HG03139 (cell line): ENCODE results near the gene SGPP1.
"Not testable (repeated sequence)": the region's sequence is repeated elsewhere in the genome, so short reads cannot be mapped to it uniquely, and the experiment has no call there.

Experiments
- ATAC-seq: cut with Tn5 transposase; IDR thresholded peaks from one replicate; pipeline ENCODE4 v1.9.1; 2021; ENCODE audit not compliant: unreplicated experiment

SGPP1 gene, protein sequence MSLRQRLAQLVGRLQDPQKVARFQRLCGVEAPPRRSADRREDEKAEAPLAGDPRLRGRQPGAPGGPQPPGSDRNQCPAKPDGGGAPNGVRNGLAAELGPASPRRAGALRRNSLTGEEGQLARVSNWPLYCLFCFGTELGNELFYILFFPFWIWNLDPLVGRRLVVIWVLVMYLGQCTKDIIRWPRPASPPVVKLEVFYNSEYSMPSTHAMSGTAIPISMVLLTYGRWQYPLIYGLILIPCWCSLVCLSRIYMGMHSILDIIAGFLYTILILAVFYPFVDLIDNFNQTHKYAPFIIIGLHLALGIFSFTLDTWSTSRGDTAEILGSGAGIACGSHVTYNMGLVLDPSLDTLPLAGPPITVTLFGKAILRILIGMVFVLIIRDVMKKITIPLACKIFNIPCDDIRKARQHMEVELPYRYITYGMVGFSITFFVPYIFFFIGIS

DNA sequence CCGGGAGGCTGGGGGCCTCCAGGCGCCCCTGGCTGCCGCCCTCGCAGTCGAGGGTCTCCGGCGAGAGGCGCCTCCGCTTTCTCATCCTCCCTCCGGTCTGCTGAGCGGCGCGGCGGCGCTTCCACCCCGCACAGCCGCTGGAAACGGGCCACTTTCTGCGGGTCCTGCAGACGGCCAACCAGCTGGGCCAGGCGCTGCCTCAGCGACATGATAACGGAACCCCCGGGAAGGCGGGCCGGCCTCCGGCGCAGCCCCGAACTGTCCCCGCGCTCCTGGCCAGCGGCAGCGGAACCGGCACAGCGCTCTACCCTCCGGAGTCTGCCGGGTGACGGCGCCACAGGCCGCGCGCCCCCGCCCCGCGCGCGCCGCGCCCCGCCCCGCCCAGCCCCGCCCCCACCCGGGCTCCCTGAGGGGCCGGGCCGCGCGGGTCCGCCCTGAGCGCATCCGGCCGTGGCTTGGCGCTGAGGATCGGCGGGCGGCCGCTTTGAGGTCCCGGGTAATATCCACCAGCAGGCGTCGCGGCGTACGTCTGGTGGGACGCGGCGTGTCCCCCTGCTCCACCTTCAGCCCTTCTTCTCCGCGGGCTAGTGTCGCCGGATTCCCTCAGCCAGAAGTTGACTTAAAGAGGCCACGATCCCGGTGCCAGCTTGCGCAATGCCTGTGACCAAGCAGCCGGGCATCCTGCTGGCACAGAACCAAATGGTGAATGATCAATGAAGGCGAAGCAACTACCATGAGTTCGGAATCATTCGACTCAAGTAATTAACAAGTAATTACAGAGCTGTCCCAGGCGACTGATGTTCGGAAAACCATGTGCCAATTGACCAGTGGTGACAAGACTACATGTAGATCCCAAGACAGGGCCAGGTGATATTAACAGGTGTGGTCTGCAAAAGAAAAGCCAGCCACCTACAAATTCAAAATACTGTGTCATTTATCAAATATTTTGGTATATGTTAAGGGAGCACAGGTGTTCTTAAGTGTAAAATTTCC is at the start of gene SGPP1:
Gene SGPP1, minus strand, starts transcription at position 330 of the 993 bp plus-strand sequence. Its CDS starts 121 bp downstream, at position 209.
- peak; percentile 82 for ATAC-seq

DNA sequence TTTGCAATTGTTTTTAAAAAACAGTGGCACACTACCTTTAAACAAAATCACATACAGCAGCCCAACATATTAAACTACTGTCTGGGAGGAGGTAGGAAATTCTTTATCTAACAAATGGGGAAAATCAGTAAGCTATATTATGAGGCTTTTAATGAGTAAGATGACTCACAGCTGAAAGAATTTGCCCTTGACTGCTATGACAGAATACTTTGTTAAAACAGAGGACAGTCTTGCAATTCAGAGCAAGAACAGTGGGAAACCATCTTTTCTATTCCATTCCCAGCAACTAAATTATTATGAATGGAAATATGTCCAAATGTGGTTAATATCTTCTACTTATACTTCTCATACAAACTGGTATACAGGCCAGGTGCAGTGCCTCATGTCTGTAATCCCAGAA is 49.2 kb upstream of the SGPP1 start:
- no peak for ATAC-seq

DNA sequence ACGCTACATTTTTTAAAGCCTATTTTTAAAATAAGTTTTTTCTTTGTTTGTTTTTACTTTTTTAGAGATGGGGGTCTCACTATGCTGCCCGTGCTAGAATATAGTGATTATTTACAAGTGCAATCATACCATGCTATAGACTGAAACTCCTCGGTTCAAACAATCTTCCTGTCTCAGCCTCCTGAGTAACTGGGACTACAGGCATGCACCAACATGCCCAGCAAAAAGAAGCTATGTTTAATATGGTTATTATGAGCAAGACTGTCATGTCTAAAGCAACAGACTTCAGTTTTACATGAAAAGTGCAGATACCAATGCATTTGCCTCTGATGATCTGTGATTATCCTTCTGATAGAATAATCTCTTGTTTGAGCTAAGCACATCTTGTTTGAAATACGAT is 45.6 kb upstream of the SGPP1 start:
- no peak for ATAC-seq

DNA sequence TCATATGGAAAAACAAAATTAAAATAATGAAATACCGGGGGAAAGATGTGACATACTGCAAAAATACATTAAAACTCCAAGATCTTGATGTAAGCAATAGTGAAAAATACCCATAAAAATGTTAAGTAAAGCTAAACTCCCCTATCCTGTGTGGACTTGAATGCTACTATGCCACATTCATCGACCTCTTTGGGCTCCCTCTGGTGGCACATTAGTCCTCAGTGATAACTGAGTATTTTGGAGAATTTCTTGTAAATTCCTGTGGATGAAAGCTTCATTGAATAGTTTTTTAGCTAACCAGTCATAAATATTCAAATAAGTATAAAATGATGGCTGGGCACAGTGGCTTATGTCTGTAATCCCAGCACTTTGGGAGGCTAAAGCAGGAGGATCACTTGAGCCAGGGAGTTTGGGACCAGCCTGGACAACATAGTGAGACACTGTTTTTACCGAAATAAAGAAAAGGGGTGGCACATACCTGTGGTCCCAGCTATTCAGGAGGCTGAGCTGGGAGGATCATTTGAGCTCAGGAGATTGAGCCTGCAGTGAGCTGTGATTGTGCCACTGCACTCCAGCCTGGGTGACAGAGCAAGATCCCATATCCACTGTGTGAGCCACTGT is 42.4 kb upstream of the SGPP1 start:
- no peak for ATAC-seq

DNA sequence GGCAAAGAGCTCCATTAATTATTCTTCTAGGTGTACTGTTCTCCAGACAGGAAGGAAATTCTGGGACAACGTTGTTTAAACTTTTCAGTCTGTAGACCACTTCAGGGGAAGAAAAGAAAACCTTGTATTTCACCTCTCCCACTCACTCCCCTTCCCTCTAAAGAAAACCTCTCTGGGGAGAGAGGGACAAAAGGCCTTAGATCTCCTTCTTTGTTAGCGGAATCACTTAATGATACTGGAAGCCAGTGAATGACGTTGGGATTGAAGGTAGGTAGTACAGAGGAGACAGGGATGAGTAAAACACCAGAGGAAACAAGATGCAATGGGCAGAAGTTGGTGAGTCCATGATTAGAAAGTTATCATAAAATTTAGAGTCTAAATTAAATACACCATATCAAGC is 38.7 kb upstream of the SGPP1 start:
- ATAC-seq, result no peak

DNA sequence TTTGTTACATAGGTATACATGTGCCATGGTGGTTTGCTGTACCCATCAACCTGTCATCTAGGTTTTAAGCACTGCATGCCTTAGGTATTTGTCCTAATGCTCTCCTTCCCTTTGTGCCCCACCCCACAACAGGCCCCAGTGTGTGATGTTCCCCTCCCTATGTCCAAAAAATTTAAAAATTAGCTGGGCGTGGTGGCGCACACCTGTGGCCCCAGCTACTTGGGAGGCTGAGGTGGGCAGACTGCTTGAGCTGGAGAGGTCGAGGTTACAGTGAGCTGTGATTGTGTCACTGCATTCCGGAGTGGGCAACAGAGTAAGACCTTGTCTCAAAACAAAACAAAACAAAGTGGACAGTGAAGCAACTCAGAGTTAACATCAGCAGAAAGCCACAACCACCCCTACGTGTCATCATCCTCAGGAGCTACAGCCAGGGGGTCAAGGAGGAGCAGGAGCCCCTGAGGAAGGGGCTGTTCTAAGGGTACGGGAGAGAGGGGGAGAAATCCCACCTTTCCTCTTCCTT is 36.8 kb upstream of the SGPP1 start:
- no peak for ATAC-seq

DNA sequence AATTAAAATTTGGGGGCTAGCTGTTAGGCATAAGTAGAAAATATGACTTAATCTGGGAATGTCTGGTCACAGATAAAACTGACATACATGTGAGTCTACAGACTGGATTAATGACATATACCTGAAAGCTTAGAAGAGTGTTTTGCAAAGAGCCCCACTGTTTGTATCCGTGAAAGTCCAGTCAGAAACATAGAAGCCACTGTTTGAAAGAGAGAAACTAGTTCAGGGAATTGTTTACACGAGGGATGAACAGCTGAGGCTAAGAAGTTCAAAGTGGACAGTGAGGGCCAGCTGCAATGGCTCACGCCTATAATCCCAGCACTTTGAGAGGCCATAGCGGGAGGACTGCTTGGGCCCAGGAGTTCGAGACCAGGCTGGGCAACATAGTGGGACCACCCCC is 36.2 kb upstream of the SGPP1 start:
- no peak for ATAC-seq

DNA sequence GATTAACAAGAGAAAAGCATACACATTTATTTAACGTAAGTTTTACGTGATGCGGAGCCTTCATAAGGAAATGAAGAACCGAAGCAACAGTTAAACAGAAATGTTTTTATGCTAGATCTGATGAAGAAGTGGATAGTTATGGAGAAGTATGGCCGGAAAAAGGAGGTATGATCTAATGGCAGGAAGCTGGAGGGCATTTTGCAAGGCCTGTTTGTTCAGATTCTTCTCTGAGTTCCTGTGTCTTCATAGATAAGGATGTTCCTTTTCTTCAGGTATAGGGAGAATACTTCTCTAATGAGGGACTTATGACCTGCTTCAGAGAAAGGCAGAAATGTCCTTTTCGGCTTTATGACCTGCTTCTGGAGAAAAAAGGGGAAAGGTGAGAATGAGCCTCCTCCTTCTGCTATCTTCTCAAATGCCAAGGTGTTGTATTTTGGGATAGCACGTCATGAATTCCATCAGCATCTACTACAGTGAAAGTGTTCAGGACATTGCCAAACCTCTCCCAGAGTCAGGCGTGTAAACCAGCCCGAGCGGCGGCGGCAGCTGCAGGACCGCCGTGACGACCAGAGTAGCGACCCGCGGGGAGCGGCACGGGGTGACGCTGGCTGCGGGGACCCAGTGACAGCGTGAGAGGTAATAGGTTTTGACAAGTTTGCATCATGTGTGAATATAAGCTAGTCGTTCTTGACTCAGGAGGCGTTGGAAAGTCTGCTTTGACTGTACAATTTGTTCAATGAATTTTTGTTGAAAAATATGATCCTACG is 33.7 kb upstream of the SGPP1 start:
- ATAC-seq, result no peak

DNA sequence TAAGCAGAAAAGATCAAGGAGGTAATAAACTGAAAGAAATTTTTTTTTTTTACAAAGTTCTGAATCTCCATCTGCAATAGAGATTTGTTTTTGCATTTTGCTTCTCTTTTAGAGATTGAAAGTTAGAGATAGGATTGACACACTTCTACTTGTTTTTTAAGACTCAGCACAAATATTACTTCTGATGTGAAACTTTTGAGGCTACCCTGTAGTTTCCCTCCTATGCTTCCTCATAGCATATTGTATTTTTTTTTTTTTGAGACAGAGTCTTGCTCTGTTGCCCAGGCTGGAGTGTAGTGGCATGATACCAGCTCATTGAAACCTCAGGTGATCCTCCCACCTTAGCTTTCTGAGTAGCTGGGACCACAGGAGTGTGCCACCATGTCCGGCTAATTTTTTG is 32.1 kb upstream of the SGPP1 start:
- no peak for ATAC-seq

DNA sequence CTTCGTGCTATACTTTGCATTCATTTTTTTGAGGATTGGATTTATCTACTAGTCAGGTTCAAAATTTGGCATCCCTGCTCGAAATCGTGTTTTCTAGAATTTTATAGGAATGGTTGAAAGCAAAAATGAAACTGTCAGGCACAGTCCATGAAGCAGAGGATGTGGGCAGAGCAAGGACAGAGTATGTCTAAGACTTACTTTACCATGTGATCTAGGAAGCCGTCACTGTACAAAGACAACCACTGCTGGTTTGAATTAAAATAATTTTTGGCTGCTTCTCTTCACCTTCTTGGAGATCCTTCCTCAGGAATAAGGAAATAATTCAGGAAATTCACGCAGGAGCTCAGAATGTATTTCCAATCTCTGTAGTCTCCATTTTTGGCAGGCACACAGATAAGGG is 31.6 kb upstream of the SGPP1 start:
- ATAC-seq, result peak; percentile 86

DNA sequence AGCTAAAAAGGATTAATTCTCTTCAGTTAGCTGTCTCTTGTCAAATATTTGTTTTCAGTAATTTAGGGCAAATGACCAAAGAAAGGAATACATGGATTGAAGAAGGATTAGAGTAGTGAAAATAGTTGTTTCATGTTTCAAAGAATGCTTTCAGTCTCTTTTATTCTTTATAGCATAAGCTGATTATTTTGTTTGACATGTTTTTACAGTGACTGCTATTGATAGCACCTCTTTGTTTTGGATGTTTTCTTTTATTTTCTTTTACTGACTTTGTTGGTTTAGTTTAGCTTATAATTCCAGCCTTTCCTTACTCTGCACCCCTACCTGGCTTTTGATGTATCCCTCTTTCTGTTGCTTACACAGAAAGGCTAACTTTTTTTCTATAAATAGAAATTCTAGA is 29.3 kb upstream of the SGPP1 start:
- no peak for ATAC-seq

DNA sequence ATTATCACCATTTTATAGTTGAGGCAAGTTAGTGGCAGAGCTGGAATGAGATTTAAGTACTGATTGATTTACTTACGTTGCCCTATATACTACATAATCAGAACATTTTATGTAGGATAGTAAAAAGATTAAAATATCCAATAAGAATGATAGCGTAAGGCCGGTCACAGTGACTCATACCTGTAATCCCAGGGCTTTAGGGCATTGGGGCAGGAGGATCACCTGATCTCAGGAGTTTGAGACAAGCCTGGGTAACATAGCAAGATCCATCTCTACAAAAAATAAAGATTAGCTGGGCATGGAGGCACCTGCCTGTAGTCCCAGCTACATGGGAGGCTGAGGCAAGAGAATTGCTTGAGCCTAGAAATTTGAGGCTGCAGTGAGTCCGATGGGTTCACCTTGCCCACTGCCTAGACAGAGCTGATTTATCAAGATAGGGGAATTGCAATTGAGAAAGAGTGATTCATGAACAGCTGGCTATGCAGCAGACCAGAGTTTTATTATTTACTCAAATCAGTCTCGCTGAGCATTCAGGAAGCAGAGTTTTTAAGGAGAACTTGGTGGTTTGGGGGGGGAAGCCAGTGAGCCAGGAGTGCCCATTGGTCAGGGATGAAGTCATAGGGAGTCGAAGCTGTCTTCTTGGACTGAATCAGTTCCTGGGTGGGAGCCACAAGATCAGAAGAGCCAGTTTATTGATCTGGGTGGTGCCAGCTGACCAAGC is 24.7 kb upstream of the SGPP1 start:
- ATAC-seq, result no peak

DNA sequence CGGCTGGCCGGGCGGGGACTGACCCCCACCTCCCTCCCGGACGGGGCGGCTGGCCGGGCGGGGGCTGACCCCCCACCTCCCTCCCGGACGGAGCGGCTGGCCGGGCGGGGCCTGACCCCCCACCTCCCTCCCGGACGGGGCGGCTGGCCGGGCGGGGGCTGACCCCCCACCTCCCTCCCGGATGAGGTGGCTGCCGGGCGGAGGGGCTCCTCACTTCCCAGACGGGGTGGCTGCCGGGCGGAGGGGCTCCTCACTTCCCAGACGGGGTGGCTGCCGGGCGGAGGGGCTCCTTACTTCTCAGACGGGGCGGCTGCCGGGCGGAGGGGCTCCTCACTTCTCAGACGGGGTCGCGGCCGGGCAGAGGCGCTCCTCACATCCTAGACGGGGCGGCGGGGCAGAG is 23.2 kb upstream of the SGPP1 start:
- ATAC-seq, result not testable (repeated sequence)

DNA sequence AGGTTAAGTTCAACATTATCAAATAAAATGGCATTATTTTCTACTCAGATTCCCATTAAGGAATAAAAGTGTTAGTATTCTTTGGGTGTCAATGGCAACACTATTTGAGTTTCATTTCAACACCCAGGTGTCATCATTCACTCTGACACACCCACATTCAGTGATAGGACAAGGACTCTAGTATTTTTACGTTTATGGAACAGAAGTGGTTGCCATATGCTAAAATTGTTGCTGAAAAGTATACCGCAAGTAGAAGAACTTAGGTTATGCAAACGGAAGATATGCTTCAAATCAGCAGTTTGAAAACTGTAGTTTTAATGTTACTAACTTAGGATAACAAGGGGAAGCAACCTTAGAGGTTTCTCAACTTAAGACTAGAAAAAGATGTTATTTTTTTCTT is 20.0 kb upstream of the SGPP1 start:
- no peak for ATAC-seq

DNA sequence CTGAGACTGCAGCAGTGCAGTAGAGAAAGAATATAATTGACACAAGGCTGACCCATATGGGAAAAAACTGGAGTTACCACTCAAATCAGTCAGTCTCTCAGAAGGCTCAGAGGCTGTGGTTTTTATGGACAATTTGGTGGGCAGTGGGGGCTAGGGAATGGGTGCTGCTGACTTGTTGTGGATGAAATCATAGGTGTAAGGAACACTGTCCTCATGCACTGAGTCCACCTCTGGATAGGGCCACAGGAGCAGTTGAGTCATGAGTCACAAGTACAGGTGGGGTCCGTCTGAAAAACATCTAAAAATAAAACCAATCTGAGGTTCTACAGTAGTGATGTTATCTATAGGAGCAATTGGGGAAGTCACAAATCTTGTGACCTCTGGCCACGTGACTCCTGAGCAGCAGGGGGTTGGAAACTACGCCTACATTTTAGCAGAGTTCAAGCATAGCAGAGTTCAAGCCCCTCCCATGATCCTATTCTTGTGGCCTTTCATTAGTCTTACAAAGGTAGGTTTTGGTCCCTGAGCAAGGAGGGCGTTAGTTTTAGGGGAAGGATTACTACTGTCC is 18.1 kb upstream of the SGPP1 start:
- peak; percentile 73 for ATAC-seq

DNA sequence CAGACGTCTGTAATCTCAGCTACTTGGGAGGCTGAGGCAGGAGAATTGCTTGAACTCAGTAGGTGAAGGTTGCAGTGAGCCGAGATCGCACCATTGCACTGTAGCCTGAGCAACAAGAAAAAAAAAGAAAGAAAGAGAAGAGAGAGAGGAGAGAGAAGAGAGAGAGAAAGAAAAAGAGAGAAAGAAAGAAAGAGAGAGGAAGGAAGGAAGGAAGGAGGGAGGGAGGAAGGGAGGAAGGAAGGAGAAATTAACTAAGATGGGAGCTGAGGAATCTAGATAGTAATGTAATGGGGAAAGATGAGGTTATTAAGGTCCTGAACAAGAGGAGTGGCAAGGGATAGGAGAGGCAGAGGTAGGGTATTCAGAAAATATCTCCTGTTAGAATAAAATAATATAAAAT is 17.4 kb upstream of the SGPP1 start:
- no peak for ATAC-seq

DNA sequence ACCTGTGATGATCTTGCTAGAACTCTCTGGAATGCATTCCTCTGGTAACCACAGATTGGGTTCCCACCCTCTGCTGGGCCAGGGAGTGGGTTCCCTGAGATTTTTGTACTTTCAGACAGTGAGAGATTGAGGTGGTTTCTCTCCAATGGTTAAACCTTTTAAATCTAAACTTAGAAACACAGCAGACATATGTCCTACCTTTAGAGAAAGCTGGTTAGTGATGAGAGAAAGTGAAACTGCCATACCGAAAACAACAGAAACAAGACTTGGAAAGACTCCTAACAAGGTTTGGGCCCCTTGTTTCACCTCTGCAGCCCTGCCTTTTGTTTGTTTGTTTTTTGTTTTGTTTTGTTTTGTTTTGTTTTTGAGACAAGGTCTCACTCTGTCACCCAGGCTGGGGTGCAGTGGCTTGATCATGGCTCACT is 9.7 kb upstream of the SGPP1 start:
- peak; percentile 88 for ATAC-seq

DNA sequence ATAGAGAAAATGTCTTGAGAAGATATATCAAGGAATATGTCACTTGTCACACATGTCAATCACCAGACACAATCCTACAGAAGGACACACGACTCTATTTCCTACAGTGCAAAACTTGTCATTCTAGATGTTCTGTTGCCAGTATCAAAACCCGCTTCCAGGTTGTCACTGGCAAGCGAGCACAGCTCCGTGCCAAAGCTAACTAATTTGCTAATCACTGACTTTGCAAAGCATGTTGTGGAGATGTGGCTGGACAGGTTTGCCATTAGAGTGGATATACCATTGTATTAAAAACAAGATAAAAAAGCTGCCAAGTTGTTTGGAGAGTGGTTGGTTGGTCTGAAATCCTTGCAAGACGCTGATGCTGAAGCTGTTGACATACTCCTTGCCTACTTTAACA is 7.9 kb upstream of the SGPP1 start:
- no peak for ATAC-seq

DNA sequence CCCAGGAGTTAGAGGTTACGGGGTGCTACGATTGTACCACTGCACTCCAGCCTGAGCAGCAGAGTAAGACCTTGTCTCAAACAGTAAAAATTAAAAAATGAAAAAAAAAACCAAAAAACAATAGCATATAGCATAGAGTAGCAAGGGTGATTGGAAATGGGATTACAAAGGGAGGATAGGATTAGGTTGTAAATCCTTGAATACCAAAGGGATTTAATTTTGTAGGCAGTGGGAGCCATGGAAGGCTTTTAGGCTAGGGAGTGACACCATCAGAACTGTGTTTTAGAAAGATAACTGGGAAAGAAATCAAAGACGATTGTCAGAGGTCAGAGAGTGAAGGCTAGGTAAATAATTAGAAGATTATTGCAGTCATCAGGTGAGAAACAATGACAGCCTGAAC is 2.8 kb upstream of the SGPP1 start:
- ATAC-seq, result no peak
